ENCODE data around the gene ZDHHC14. TPM values are rescaled to one million over a fixed set of nuclear protein-coding genes. Genes with fewer than 3 reads are reported as not detected.
"Not testable (repeated sequence)": the region's sequence is repeated elsewhere in the genome, so short reads cannot be mapped to it uniquely, and the experiment has no call there.

Gene ZDHHC14
- total and polyA plus RNA-seq, 5 donors = 10.6 to 22.1 (median 20.2) TPM

DNA sequence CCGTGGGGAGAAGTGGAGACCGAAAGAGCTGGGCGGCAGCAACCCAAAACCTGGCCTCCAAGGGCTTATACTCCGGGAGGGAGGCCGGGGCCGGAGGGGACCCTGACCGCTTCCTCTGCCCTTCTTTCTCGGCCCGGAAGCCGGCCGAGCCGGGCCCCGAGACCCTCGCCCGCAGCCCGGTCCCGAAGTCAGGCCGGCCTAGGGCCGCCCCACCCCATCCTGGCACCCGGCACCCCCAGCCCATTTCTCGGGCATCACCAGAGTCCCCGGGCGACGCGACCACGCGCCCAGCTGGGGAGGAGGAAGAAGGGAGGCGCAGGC, 572 bp upstream of the ZDHHC14 start:
- under 1% methylated on average over 28 of the region's 28 CpGs for whole genome bisulfite sequencing
- intact Hi-C loops (cut with DNase I) = loop anchor here (5.0 to 10.0 kb wide), 7 partner anchors 48 to 284 kb away; partner anchors contain the start of gene TMEM242 (in 2 of the 4)

DNA sequence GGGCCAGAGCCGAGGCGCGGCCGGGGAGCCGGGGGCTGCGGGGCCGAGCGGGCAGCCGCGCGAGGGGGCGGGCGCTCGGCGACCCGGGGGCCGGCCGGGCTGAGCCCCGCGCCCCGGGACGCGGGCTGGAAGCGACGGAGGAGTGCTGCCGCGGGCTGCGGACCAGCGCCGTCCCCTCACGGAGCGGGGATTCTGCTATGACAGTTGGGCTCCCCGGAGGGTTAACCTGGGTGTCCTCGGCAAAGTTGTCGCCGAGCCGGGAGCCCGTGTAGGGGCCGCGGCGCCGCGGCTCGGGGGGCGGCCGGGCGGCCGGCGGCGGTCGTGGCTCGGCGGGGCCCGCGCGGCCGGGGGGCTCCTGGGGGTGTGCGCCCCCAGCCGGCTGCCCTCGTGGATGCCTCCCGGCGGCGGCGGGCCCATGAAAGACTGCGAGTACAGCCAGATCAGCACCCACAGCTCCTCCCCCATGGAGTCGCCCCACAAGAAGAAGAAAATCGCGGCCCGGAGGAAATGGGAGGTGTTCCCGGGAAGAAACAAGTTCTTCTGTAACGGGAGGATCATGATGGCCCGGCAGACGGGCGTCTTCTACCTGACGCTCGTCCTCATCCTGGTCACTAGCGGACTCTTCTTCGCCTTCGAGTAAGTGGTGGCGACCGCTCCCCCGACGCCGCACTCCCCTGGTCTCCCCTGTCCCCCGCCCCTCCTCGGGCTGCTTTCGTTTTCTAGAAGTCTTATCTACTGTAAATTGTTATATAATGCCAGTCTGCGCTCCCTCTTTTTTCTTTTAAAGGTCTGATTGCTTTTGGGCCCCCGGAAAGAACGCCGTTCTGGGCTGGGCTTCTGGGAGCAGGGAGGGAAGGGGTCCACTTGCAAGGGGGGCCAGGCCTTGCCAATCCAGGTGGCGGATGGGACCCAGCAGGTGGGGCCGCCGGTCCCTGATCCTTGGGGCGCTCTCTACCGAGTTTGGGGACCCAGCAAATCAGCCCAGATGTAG, 936 bp downstream of the ZDHHC14 start:
- H3K4me1 ChIP-seq (ENCODE audit: control insufficient read depth, insufficient read depth, low read length) = peaks cover 2% of the 10 kb centered on the region
- intact Hi-C loops (cut with DNase I) = loop anchor here (5.0 to 10.0 kb wide), 7 partner anchors 50 to 283 kb away; partner anchors contain the start of gene TMEM242 (in 2 of the 4)
- peak overlapping the region; percentile 91 for H3K27ac ChIP-seq (ENCODE audit: low read length)
- H3K9me3 ChIP-seq (ENCODE audit: control insufficient read depth, low read length) = no peaks in the 10 kb centered on the region
- H3K4me3 ChIP-seq (ENCODE audit: low read length) = peak overlapping the region; percentile 90
- ATAC-seq (no peak), DNase-seq (peak; percentile 73 to 87 (median 84))
- WGBS = 1% methylated on average over 96 of the region's 96 CpGs
- H3K27me3 ChIP-seq (ENCODE audit: control insufficient read depth, insufficient read depth) = no peaks in the 10 kb centered on the region

More for the DNA sequence above, 572 bp upstream of the ZDHHC14 start:
- H3K4me3 ChIP-seq (ENCODE audit: low read length) = peak overlapping the region; percentile 90
- H3K27me3 ChIP-seq (ENCODE audit: control insufficient read depth, insufficient read depth) = no peaks in the 10 kb centered on the region
- H3K9me3 ChIP-seq (ENCODE audit: control insufficient read depth, low read length) = no peaks in the 10 kb centered on the region
- H3K4me1 ChIP-seq (ENCODE audit: control insufficient read depth, insufficient read depth, low read length) = no peaks in the 10 kb centered on the region
- H3K27ac ChIP-seq (ENCODE audit: low read length) = peak overlapping the region; percentile 91
- DNase-seq (no peak), ATAC-seq (peak in 1 of 2 donors; percentile 33)

DNA sequence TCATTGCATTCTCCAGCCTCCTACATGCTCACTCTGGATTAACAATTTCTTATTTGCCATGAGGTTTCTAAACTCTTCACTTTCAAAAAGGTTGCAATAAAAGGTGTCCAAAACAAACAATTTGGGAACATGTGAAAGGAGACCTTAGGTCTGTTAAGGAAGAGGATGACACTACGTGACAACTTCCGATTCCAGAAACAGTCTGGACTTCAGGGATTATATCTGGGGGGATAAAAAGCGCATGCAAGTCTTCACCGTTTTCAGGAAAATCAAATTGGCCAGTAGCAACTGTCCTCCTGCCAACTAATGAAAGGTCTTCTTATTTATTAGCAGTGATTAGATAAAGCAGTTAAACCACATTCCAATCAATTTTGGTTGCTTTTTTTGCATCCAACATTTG, 1.8 kb downstream of the ZDHHC14 start:
- WGBS = 36% methylated on average over 4 of the region's 4 CpGs
- intact Hi-C loops (cut with DNase I) = loop anchor here (5.0 to 10.0 kb wide), 7 partner anchors 51 to 282 kb away; partner anchors contain the start of gene TMEM242 (in 2 of the 4)
- no peak overlapping the region for H3K27ac ChIP-seq (ENCODE audit: low read length)

GRCh38 chr6:157383471-157383870, 2.5 kb downstream of the ZDHHC14 start:
- no peaks in the 10 kb centered on the region for H3K9me3 ChIP-seq (ENCODE audit: control insufficient read depth, low read length)
- no peak overlapping the region for H3K27ac ChIP-seq (ENCODE audit: low read length)
- 62% methylated on average over 9 of the region's 9 CpGs for WGBS
- peaks cover 2% of the 10 kb centered on the region for H3K4me1 ChIP-seq (ENCODE audit: control insufficient read depth, insufficient read depth, low read length)
- peak overlapping the region; percentile 90 for H3K4me3 ChIP-seq (ENCODE audit: low read length)
- ATAC-seq (no peak), DNase-seq (no peak)
- intact Hi-C loops (cut with DNase I) = loop anchor here (5.0 to 10.0 kb wide), 7 partner anchors 51 to 281 kb away; partner anchors contain the start of gene TMEM242 (in 2 of the 4)
- H3K27me3 ChIP-seq (ENCODE audit: control insufficient read depth, insufficient read depth) = no peaks in the 10 kb centered on the region

More for the DNA sequence above, 1.8 kb downstream of the ZDHHC14 start:
- no peak for ATAC-seq
- no peaks in the 10 kb centered on the region for H3K27me3 ChIP-seq (ENCODE audit: control insufficient read depth, insufficient read depth)
- H3K4me3 ChIP-seq (ENCODE audit: low read length) = peak overlapping the region; percentile 90
- H3K9me3 ChIP-seq (ENCODE audit: control insufficient read depth, low read length) = no peaks in the 10 kb centered on the region
- no peak for DNase-seq
- peaks cover 2% of the 10 kb centered on the region for H3K4me1 ChIP-seq (ENCODE audit: control insufficient read depth, insufficient read depth, low read length)

DNA sequence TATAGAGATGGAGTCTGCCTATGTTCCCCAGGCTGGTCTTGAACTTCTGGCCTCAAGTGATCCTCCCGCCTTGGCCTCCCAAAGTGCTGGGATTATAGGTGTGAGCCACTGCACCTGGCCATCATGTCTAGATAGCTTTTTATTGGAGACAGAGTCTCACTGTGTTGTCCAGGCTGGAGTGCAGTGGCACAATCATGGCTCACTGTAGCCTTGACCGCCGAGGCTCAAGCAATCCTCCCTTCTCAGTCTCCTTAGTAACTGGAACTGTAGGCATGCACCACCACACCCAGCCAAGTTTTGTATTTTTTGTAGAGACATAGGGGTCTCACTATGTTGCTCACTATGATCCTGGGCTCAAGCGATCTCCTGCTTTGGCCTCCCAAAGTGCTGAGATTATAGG, 4.0 kb downstream of the ZDHHC14 start:
- not testable (repeated sequence) for DNase-seq; H3K9me3 ChIP-seq (ENCODE audit: control insufficient read depth, low read length); H3K27ac ChIP-seq (ENCODE audit: low read length); H3K4me1 ChIP-seq (ENCODE audit: control insufficient read depth, insufficient read depth, low read length); H3K27me3 ChIP-seq (ENCODE audit: control insufficient read depth, insufficient read depth); ATAC-seq; H3K4me3 ChIP-seq (ENCODE audit: low read length)
- over 99% methylated on average over 4 of the region's 4 CpGs for WGBS
- intact Hi-C loops (cut with DNase I) = loop anchor here (5.0 to 10.0 kb wide), 7 partner anchors 50 to 280 kb away; partner anchors contain the start of gene TMEM242 (in 2 of the 4)

GRCh38 chr6:157385482-157385881, 4.5 kb downstream of the ZDHHC14 start:
- Histone ChIP-seq H3K9me3 (ENCODE audit: control insufficient read depth, low read length) (no peaks in the 10 kb centered on the region), H3K27me3 (ENCODE audit: control insufficient read depth, insufficient read depth) (no peaks in the 10 kb centered on the region), H3K27ac (ENCODE audit: low read length) (no peak overlapping the region), H3K4me1 (ENCODE audit: control insufficient read depth, insufficient read depth, low read length) (peaks cover 4% of the 10 kb centered on the region), H3K4me3 (ENCODE audit: low read length) (no peak overlapping the region)
- WGBS = 67% methylated on average over 2 of the region's 2 CpGs
- intact Hi-C loops (cut with DNase I) = loop anchor here (10.0 kb wide), 4 partner anchors 49 to 279 kb away; partner anchors contain the start of gene TMEM242 (in 2 of the 4)
- ATAC-seq (no peak), DNase-seq (no peak)

DNA sequence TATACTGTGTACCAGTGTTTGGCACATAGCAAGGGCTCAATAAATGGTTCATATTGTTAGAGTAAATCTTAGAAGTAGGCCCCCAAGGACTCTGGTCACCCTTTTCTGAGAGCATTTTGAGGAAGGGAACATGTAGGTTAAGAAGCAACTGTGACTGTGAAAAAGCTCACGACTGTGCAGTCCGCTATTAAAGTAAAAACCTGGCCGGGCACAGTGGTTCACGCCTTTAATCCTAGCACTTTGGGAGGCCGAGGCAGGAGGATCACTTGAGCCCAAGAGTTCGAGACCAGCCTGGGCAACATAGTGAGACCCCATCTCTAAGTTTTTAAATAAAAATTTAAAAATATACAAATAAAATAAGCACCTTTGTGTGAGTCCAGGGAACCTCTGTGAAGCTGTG, 5.0 kb downstream of the ZDHHC14 start:
- ATAC-seq (no peak), DNase-seq (no peak)
- Histone ChIP-seq H3K4me1 (ENCODE audit: control insufficient read depth, insufficient read depth, low read length) (peaks cover 4% of the 10 kb centered on the region), H3K9me3 (ENCODE audit: control insufficient read depth, low read length) (no peaks in the 10 kb centered on the region), H3K27me3 (ENCODE audit: control insufficient read depth, insufficient read depth) (no peaks in the 10 kb centered on the region), H3K27ac (ENCODE audit: low read length) (no peak overlapping the region), H3K4me3 (ENCODE audit: low read length) (no peak overlapping the region)
- WGBS = 97% methylated on average over 6 of the region's 6 CpGs
- intact Hi-C loops (cut with DNase I) = loop anchor here (10.0 kb wide), 4 partner anchors 49 to 279 kb away; partner anchors contain the start of gene TMEM242 (in 2 of the 4)

- 64% methylated on average over 3 of the region's 3 CpGs for WGBS
- ATAC-seq (no peak), DNase-seq (no peak)
- H3K4me1 ChIP-seq (ENCODE audit: control insufficient read depth, insufficient read depth, low read length) = peaks cover 4% of the 10 kb centered on the region
- no peak overlapping the region for H3K4me3 ChIP-seq (ENCODE audit: low read length)
- no peak overlapping the region for H3K27ac ChIP-seq (ENCODE audit: low read length)
- no peaks in the 10 kb centered on the region for H3K27me3 ChIP-seq (ENCODE audit: control insufficient read depth, insufficient read depth)
- intact Hi-C loops (cut with DNase I) = loop anchor here (10.0 kb wide), 4 partner anchors 48 to 278 kb away; partner anchors contain the start of gene TMEM242 (in 2 of the 4)
- no peaks in the 10 kb centered on the region for H3K9me3 ChIP-seq (ENCODE audit: control insufficient read depth, low read length)
These were observed 5.5 kb downstream of the ZDHHC14 start for GRCh38 chr6:157386454-157386853.

GRCh38 chr6:157388924-157389323, 7.9 kb downstream of the ZDHHC14 start:
- DNase-seq (no peak), ATAC-seq (no peak)
- Histone ChIP-seq H3K27ac (ENCODE audit: low read length) (no peak overlapping the region), H3K27me3 (ENCODE audit: control insufficient read depth, insufficient read depth) (no peaks in the 10 kb centered on the region), H3K9me3 (ENCODE audit: control insufficient read depth, low read length) (no peaks in the 10 kb centered on the region), H3K4me3 (ENCODE audit: low read length) (no peak overlapping the region), H3K4me1 (ENCODE audit: control insufficient read depth, insufficient read depth, low read length) (peaks cover 6% of the 10 kb centered on the region)
- 91% methylated on average over 2 of the region's 2 CpGs for WGBS
- intact Hi-C loops (cut with DNase I) = loop anchor here (10.0 kb wide), 4 partner anchors 46 to 276 kb away; partner anchors contain the start of gene TMEM242 (in 2 of the 4)

DNA sequence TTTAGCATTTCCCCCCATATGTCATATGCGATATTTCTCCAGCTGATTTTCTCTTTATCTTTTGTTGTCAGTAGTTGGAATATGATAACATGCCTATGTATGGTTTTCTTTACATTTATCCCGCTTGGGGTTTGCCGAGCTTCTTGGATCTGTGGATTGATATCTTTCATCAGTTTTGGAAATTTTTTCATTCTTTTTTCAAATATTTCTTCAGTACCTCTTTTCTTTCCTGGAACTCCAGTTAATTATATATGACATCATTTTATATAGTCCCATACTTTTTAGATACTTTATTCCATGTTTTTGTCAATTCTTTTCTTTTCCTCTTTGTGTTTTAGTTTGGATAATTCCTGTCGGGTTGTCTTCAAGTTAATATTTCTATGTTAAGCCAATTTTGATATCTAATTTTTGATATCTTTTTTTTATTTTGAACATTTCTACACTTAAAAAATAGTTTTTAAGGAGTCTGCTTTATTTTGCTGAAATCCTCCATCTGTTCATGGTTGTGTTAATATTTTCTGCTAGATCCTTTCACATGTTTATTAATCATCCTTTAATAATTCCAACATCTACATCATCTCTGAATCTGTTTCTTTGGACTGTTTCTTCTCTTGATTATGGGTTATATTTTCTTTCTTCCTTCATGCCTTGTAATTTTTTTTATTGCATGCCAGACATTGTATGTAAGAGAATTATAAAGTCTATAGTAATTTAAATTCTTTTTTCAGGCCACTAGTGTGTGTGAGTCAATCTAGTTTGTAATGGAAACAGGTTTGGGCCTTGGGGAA, 9.5 kb downstream of the ZDHHC14 start:
- ATAC-seq (no peak), DNase-seq (no peak)
- H3K27me3 ChIP-seq (ENCODE audit: control insufficient read depth, insufficient read depth) = no peaks in the 10 kb centered on the region
- intact Hi-C loops (cut with DNase I) = loop anchor here in 1 of 4 donors (5.0 kb wide), 1 partner anchor 207 kb away; no protein-coding TSS in a partner anchor
- H3K4me3 ChIP-seq (ENCODE audit: low read length) = no peak overlapping the region
- H3K9me3 ChIP-seq (ENCODE audit: control insufficient read depth, low read length) = no peaks in the 10 kb centered on the region
- no peak overlapping the region for H3K27ac ChIP-seq (ENCODE audit: low read length)
- WGBS = 90% methylated on average over 4 of the region's 4 CpGs
- H3K4me1 ChIP-seq (ENCODE audit: control insufficient read depth, insufficient read depth, low read length) = peaks cover 6% of the 10 kb centered on the region

All from right cardiac atrium (tissue), 5 donors.